H9 (cell line): ENCODE data around the gene SRD5A3. TPM values are rescaled to one million over a fixed set of nuclear protein-coding genes. Genes with fewer than 3 reads are reported as not detected.

Experiments
- DNase-seq: peaks from one replicate; pipeline ENCODE4 v3.0.0-alpha.2; 2017
- H2AFZ ChIP-seq: one replicate; pipeline ENCODE4 v1.6.1; 2013; ENCODE audit warnings: mild to moderate bottlenecking, low read length, control low read depth, moderate library complexity
- H2AK5ac ChIP-seq: 2 replicates; pipeline ENCODE4 v1.6.1; 2013; ENCODE audit warnings: low read length, control low read depth, mixed read lengths; ENCODE audit not compliant: insufficient read length
- H2BK120ac ChIP-seq: one replicate; pipeline ENCODE4 v1.6.1; 2013; ENCODE audit warnings: low read depth, mild to moderate bottlenecking, low read length, control low read depth, inconsistent platforms; ENCODE audit not compliant: poor library complexity, severe bottlenecking
- H2BK12ac ChIP-seq: 2 replicates; pipeline ENCODE4 v1.6.1; 2013; ENCODE audit warnings: low read length, control low read depth, mixed read lengths, low read depth; ENCODE audit not compliant: insufficient read length
- H2BK15ac ChIP-seq: 2 replicates; pipeline ENCODE4 v1.6.1; 2013; ENCODE audit warnings: low read depth, low read length, control low read depth
- H2BK20ac ChIP-seq: one replicate; pipeline ENCODE4 v1.6.1; 2013; ENCODE audit warnings: low read depth, mild to moderate bottlenecking, low read length, control low read depth, inconsistent platforms; ENCODE audit not compliant: poor library complexity, severe bottlenecking
- H2BK5ac ChIP-seq: 2 replicates; pipeline ENCODE4 v1.6.1; 2013; ENCODE audit warnings: low read length, control low read depth, mixed read lengths; ENCODE audit not compliant: insufficient read length
- H3K14ac ChIP-seq: 2 replicates; pipeline ENCODE4 v1.6.1; 2013; ENCODE audit warnings: low read length, control low read depth; ENCODE audit not compliant: insufficient read depth
- H3K18ac ChIP-seq: 2 replicates; pipeline ENCODE4 v1.6.1; 2013; ENCODE audit warnings: low read depth, mild to moderate bottlenecking, mixed read lengths, low read length, control low read depth; ENCODE audit not compliant: insufficient read length
- H3K23ac ChIP-seq: 2 replicates; pipeline ENCODE4 v1.6.1; 2013; ENCODE audit warnings: low read length, control low read depth, mixed read lengths, low read depth; ENCODE audit not compliant: insufficient read length
- H3K23me2 ChIP-seq: 2 replicates; pipeline ENCODE4 v1.6.1; 2013; ENCODE audit warnings: low read depth, mild to moderate bottlenecking, mixed read lengths, low read length, control low read depth; ENCODE audit not compliant: insufficient read length, poor library complexity, severe bottlenecking
- H3K27ac ChIP-seq: 2 replicates; pipeline ENCODE4 v1.5.1; 2013; ENCODE audit warnings: low read length, control low read depth, mixed read lengths, low read depth; ENCODE audit not compliant: insufficient read length
- H3K27me3 ChIP-seq: 2 replicates; pipeline ENCODE4 v1.6.1; 2013; ENCODE audit warnings: low read length, control low read depth, inconsistent platforms; ENCODE audit not compliant: insufficient read depth
- H3K4ac ChIP-seq: 2 replicates; pipeline ENCODE4 v1.6.1; 2013; ENCODE audit warnings: low read depth, mild to moderate bottlenecking, control low read depth, inconsistent platforms, low read length, moderate library complexity
- H3K4me1 ChIP-seq: 2 replicates; pipeline ENCODE4 v1.6.1; 2013; ENCODE audit warnings: low read length, control low read depth, inconsistent platforms; ENCODE audit not compliant: insufficient read depth
- H3K4me2 ChIP-seq: 2 replicates; pipeline ENCODE4 v1.6.1; 2013; ENCODE audit warnings: low read length, control low read depth, mixed read lengths; ENCODE audit not compliant: insufficient read length, insufficient read depth
- H3K56ac ChIP-seq: 2 replicates; pipeline ENCODE4 v1.6.1; 2013; ENCODE audit warnings: low read depth, mild to moderate bottlenecking, mixed read lengths, low read length, control low read depth; ENCODE audit not compliant: insufficient read length
- H3K79me1 ChIP-seq: 2 replicates; pipeline ENCODE4 v1.6.1; 2013; ENCODE audit warnings: low read depth, mild to moderate bottlenecking, moderate library complexity, low read length, control low read depth, inconsistent platforms; ENCODE audit not compliant: insufficient read depth, poor library complexity, severe bottlenecking
- H3K79me2 ChIP-seq: 2 replicates; pipeline ENCODE4 v1.6.1; 2013; ENCODE audit warnings: low read length, control low read depth, inconsistent platforms; ENCODE audit not compliant: insufficient read depth
- H3K9ac ChIP-seq: 2 replicates; pipeline ENCODE4 v1.6.1; 2013; ENCODE audit warnings: low read length, control low read depth, mixed read lengths; ENCODE audit not compliant: insufficient read length; ENCODE audit errors: extremely low read depth
- H3K9me3 ChIP-seq: one replicate; pipeline ENCODE4 v1.6.1; 2013; ENCODE audit warnings: low read depth, low read length, inconsistent platforms; ENCODE audit not compliant: control insufficient read depth
- H3T11ph ChIP-seq: one replicate; pipeline ENCODE4 v1.6.1; 2013; ENCODE audit warnings: mild to moderate bottlenecking, low read length, control low read depth, inconsistent platforms
- H4K20me1 ChIP-seq: one replicate; pipeline ENCODE4 v1.6.1; 2013; ENCODE audit not compliant: control insufficient read depth, insufficient read length, insufficient read depth
- H4K5ac ChIP-seq: 2 replicates; pipeline ENCODE4 v1.6.1; 2013; ENCODE audit warnings: low read depth, mild to moderate bottlenecking, mixed read lengths, low read length, control low read depth; ENCODE audit not compliant: insufficient read length
- H4K8ac ChIP-seq: replicated peaks from 2 replicates; pipeline ENCODE4 v1.6.1; 2013; ENCODE audit warnings: low read length, control low read depth, mixed read lengths, low read depth; ENCODE audit not compliant: insufficient read length
- H4K91ac ChIP-seq: 2 replicates; pipeline ENCODE4 v1.6.1; 2013; ENCODE audit warnings: low read depth, mild to moderate bottlenecking, moderate library complexity, mixed read lengths, low read length, control low read depth; ENCODE audit not compliant: insufficient read length
- H3K27ac Mint-ChIP-seq, 3 experiments: 2 replicates in 2 of 3; 3 replicates in 1 of 3; pipeline ENCODE4 v1.8.0; 2020 to 2021; ENCODE audit warnings: mixed read lengths in 3 of 3, mild to moderate bottlenecking in 1 of 3, moderate library complexity in 1 of 3
- H3K27me3 Mint-ChIP-seq: 2 replicates; pipeline ENCODE4 v1.8.0; 2021; ENCODE audit warnings: low read depth, mild to moderate bottlenecking, moderate library complexity, mixed read lengths
- H3K36me3 Mint-ChIP-seq, 3 experiments: 2 replicates in 2 of 3; 3 replicates in 1 of 3; pipeline ENCODE4 v1.8.0; 2020 to 2021; ENCODE audit warnings: low read depth in 3 of 3, mixed read lengths in 3 of 3; ENCODE audit not compliant: insufficient read depth in 1 of 3
- H3K4me1 Mint-ChIP-seq, 2 experiments: 2 replicates each; pipeline ENCODE4 v1.8.0; 2020; ENCODE audit warnings: mixed read lengths in 2 of 2
- H3K4me3 Mint-ChIP-seq, 2 experiments: 2 replicates in 1 of 2; 3 replicates in 1 of 2; pipeline ENCODE4 v1.8.0; 2020 to 2021; ENCODE audit warnings: mild to moderate bottlenecking in 2 of 2, mixed read lengths in 2 of 2, moderate library complexity in 1 of 2
- H3K9me3 Mint-ChIP-seq, 2 experiments: 2 replicates in 1 of 2; 3 replicates in 1 of 2; pipeline ENCODE4 v1.8.0; 2020; ENCODE audit warnings: mild to moderate bottlenecking in 2 of 2, mixed read lengths in 2 of 2, moderate library complexity in 1 of 2
- WGBS: extraction: QIAGEN DNeasy Blood & Tissue Kit; methylation state at CpG from one replicate; pipeline ENCODE4 v1.1.7; 2013; ENCODE audit warnings: missing lambda C conversion rate, low lambda C conversion rate, mixed read lengths; ENCODE audit not compliant: insufficient read length; ENCODE audit errors: extremely low coverage; 5-methylcytosine and 5-hydroxymethylcytosine counted together
- total RNA-seq: library from RNA; stranded (reverse); gene quantifications from 2 replicates; pipeline ENCODE4 v1.2.1, GENCODE V29; 2021
- TF ChIP-seq, protein P1 (sequence below): fragments of 200-600 bp; sonication (generic); conservative IDR thresholded peaks from 3 replicates; pipeline ENCODE4 v1.8.0; 2021; ENCODE audit warnings: antibody characterized with exemption, mild to moderate bottlenecking

Gene SRD5A3
- total RNA-seq, 1 experiment from 2014 or later = 35.0 TPM

- no peak overlapping the region for H3K4ac ChIP-seq
- H2AFZ ChIP-seq = no peak overlapping the region
- no peak overlapping the region for H3K27ac ChIP-seq
- no peaks in the 10 kb centered on the region; a peak in 1 of 5 replicates for H3K9me3 Mint-ChIP-seq
- no peaks in the 10 kb centered on the region for H3K27me3 ChIP-seq
- no peak overlapping the region for H4K8ac ChIP-seq
- H3K9me3 ChIP-seq = no peaks in the 10 kb centered on the region
- H3K56ac ChIP-seq = no peak overlapping the region
- H3K18ac ChIP-seq = no peak overlapping the region
- peaks cover 31 to 32% of the 10 kb centered on the region in 2 experiments for H3K4me1 Mint-ChIP-seq
- TF ChIP-seq, protein P1, sequence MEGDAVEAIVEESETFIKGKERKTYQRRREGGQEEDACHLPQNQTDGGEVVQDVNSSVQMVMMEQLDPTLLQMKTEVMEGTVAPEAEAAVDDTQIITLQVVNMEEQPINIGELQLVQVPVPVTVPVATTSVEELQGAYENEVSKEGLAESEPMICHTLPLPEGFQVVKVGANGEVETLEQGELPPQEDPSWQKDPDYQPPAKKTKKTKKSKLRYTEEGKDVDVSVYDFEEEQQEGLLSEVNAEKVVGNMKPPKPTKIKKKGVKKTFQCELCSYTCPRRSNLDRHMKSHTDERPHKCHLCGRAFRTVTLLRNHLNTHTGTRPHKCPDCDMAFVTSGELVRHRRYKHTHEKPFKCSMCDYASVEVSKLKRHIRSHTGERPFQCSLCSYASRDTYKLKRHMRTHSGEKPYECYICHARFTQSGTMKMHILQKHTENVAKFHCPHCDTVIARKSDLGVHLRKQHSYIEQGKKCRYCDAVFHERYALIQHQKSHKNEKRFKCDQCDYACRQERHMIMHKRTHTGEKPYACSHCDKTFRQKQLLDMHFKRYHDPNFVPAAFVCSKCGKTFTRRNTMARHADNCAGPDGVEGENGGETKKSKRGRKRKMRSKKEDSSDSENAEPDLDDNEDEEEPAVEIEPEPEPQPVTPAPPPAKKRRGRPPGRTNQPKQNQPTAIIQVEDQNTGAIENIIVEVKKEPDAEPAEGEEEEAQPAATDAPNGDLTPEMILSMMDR = no peak
- no peak overlapping the region for H2AK5ac ChIP-seq
- peak overlapping the region; percentile 83 for H3K4me2 ChIP-seq
- peak overlapping the region; percentile 94 for H3K9ac ChIP-seq
- H3K23me2 ChIP-seq = peaks cover 10% of the 10 kb centered on the region
- H3K4me3 Mint-ChIP-seq = peak overlapping the region; percentile 88 to 93
- peaks cover 27 to 37% (median 33%) of the 10 kb centered on the region in 3 experiments for H3K36me3 Mint-ChIP-seq
- peaks cover 33% of the 10 kb centered on the region for H3K79me2 ChIP-seq
- no peak overlapping the region for H2BK5ac ChIP-seq
- H3K27me3 Mint-ChIP-seq = no peaks in the 10 kb centered on the region; the same call in 1 of the 2 replicates
- H2BK120ac ChIP-seq = no peak overlapping the region
- H3K27ac Mint-ChIP-seq = peak overlapping the region; percentile 35 to 81 (median 79); a peak in 6 of 7 replicates
- no peaks in the 10 kb centered on the region for H4K20me1 ChIP-seq
- no CpG with 5 or more reads among the region's 15 CpGs for WGBS
- no peaks in the 10 kb centered on the region for H3K79me1 ChIP-seq
- H3K14ac ChIP-seq = no peak overlapping the region
- H3T11ph ChIP-seq = no peak overlapping the region
- no peaks in the 10 kb centered on the region for H3K4me1 ChIP-seq
- no peak overlapping the region for H3K23ac ChIP-seq
- H2BK15ac ChIP-seq = no peak overlapping the region
- H4K91ac ChIP-seq = no peak overlapping the region
- no peak overlapping the region for H2BK12ac ChIP-seq
- H4K5ac ChIP-seq = no peak overlapping the region
- DNase-seq = no peak
- no peak overlapping the region for H2BK20ac ChIP-seq
Observed at GRCh38 chr4:55397520-55398321, 51.7 kb downstream of the SRD5A3 start.
